ACHN (cell line): ENCODE results near the gene PPM1B.
"Not testable (repeated sequence)": the region's sequence is repeated elsewhere in the genome, so short reads cannot be mapped to it uniquely, and the experiment has no call there.

Source experiments
- DNase-seq: peaks from one replicate; pipeline ENCODE4 v3.0.0-alpha.2; 2015
- in situ Hi-C: cut with HindIII; loops from 2 replicates; pipeline ENCODE4 v1.10.0; 2017; ENCODE audit warnings: low sequenced_read_pairs, low pct_ligation_motif_present, low pct_unique_long_range_greater_than_20kb

The PPM1B gene

GRCh38 chr2:44189104-44189503, 20.4 kb downstream of the PPM1B start:
- DNase-seq = no peak
- in situ Hi-C loops = no loop called here

- in situ Hi-C loops = no loop called here
- DNase-seq = no peak
Observed at GRCh38 chr2:44190526-44190925, 21.9 kb downstream of the PPM1B start.

GRCh38 chr2:44191739-44192138, 23.1 kb downstream of the PPM1B start:
- DNase-seq = no peak
- in situ Hi-C loops = no loop called here

GRCh38 chr2:44192646-44193045, 24.0 kb downstream of the PPM1B start:
- no peak for DNase-seq
- in situ Hi-C loops = no loop called here

- DNase-seq = no peak
- in situ Hi-C loops = no loop called here
Observed at GRCh38 chr2:44195714-44196113, 27.0 kb downstream of the PPM1B start.

DNA sequence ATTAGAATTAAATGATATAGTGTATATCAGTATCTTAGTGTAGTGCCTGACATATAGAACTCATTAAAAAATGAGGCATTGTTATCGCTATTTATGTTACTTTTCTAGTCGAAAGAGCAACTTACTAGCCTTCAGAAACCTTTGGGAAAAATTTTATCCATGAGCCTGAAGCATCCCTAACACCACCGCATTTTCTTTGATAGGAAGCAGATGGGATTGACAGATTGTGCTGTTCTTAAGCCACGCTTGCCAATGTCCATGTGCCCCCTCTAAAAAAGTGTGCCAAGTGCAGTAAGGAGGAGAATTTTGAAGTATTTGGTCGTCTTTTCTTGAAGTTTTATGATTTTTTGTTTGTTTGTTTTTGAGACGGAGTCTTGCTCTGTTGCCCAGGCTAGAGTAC, 29.1 kb downstream of the PPM1B start:
- in situ Hi-C loops = no loop called here
- DNase-seq = no peak

DNA sequence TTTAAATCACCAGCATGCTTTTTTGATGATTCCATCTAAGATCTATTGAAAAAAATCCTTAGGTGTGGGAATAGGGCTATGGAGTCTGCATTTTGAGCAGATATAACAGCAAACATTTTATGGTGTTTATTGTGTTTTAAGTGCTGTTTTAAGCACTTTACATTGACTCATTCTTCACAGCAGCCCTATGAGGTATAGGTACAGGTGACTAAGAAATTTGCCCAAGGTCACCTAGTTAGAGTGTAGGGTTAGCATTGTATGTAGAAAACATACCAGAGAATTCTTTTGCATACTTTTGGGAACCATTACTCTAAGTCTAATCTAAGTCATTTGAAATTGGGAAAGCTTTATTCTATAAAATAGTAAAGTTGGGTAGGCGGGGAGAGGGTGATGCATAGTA, 31.3 kb downstream of the PPM1B start:
- in situ Hi-C loops = no loop called here
- DNase-seq = no peak

- in situ Hi-C loops = no loop called here
- no peak for DNase-seq
Observed at GRCh38 chr2:44200759-44201158, 32.1 kb downstream of the PPM1B start.

- DNase-seq = no peak
- in situ Hi-C loops = no loop called here
Observed at GRCh38 chr2:44201648-44202165, 33.0 kb downstream of the PPM1B start.

DNA sequence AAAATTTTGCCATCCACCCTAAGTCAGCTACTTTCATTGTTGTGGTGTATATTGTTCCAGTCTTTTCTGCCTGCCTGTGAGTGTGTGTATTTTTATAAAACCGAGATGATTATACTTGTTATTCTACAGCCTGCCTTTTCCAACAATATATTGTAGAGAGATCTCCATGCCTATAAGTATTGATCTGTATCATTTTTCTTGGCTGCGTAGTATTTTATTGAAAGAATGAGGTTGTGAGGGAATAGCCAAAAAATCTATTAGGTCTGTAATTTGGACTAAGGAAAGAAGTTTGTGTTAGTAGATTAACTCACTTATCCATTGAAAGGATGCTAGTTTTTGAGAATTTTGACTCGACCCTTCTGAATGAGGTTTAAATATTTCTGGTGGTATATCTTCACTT, 34.9 kb downstream of the PPM1B start:
- in situ Hi-C loops = no loop called here
- DNase-seq = no peak

- in situ Hi-C loops = no loop called here
- no peak for DNase-seq
Observed at GRCh38 chr2:44205169-44205568, 36.5 kb downstream of the PPM1B start.

DNA sequence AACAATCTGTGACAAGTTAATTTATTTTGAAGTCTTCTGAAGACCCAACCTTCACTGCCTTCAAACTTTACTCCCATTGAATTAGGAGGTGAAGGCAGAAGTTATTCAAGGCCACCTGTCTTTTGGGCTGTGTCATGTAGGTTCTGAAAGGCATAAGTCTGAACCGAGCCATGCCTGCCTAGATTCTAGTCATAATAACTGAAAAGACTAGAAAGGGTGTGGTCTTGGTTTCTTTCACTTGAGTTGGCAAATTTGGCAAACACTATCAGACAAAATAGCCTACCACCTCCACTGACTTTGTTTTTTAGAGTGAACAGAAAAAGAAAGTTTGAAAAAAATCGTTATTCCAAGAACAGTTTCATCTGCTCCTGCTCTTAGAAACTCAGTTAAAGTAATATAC, 38.4 kb downstream of the PPM1B start:
- DNase-seq = no peak
- in situ Hi-C loops = no loop called here

- in situ Hi-C loops, DNase-seq: not testable (repeated sequence)
Observed at GRCh38 chr2:44207648-44208047, 39.0 kb downstream of the PPM1B start.

DNA sequence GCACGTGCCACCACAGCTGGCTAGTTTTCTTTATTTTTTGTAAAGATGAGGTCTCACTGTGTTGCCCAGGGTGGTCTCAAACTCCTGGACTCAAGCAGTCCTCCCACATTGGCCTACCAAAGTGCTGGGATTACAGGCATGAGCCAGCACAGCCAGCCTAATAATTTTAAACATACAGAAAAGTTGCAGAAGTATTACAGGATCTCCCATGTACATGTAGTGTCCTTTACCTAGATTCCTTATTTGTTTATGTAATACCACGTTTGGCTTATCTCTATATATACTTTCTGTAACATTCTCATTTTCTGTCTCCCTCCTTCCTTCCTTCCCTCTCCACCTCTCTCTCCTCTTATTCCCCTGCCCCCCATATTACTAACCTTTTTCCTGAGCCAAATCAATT, 41.7 kb downstream of the PPM1B start:
- in situ Hi-C loops = no loop called here
- DNase-seq = no peak

- no peak for DNase-seq
- in situ Hi-C loops = no loop called here
Observed at GRCh38 chr2:44211183-44211582, 42.5 kb downstream of the PPM1B start.

- no peak for DNase-seq
- in situ Hi-C loops = no loop called here
Observed at GRCh38 chr2:44212302-44212701, 43.6 kb downstream of the PPM1B start.

GRCh38 chr2:44215827-44216226, 47.2 kb downstream of the PPM1B start:
- no peak for DNase-seq
- in situ Hi-C loops = no loop called here

DNA sequence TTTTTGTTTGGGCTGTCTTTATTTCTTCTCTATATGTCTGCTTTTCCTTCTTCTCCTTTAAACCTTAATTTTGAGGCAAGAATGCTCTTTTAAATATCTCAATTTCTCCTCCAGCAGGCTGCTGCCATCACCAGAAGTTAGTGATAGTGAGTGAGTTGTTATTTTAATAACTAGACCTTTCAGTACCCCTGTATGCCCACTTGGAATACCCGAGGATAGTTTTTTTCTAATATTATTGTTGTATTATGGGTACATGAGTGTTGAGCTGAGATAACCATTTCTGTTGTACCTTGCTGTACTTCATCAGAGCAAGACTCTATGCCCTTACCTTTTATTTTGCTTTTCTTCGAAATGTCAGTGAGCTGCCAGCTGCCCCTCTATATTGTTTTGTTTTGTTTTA, 50.1 kb downstream of the PPM1B start:
- no peak for DNase-seq
- in situ Hi-C loops = no loop called here

DNA sequence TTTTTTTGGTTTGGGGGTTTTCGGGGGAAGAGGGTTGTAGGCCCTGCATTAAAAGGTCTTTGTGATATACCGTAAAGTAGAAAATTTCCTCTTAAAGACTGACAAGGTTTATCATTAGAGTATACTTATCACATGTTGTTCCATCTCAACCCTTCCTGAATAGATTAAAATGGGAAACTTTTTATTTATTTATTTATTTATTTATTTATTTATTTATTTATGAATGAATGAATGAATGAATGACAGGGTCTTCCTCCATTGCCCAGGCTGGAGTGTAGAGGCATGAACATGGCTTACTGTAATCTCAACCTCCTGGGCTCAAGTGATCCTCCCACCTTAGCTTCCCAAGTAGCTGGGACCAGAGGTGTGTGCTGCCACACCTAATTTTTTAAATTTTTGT, 58.1 kb downstream of the PPM1B start:
- in situ Hi-C loops = no loop called here
- DNase-seq = no peak

DNA sequence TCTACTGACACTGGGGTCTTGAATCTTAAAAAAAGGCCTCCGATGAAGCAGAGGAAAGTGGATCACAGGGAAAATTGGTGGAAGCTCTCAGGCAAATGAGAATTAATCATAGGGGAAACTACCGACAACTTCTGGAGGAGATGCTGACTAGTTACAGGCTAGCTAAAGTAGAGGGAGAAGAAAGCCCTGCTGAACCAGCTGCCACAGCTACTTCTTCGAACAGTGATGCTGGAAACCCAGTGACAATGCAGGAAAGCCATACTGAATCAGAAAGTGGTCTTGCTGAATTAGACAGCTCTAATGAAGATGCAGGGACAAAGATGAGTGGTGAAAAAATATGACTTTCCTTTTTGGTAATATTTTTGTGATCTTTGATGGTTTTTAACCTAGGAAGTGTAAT, 61.7 kb downstream of the PPM1B start:
- in situ Hi-C loops = no loop called here

GRCh38 chr2:44233450-44234128, 64.9 kb downstream of the PPM1B start:
- in situ Hi-C loops = no loop called here
- DNase-seq = peak; percentile 89

More for the DNA sequence above, 61.7 kb downstream of the PPM1B start:
- DNase-seq = peak; percentile 45
